Keratinocyte (primary cell): ENCODE measurements around the gene ZNF337.

ENCODE experiments used
- CTCF ChIP-seq, 3 experiments: IDR thresholded peaks in 1 of 3; conservative IDR thresholded peaks in 1 of 3; optimal IDR thresholded peaks in 1 of 3; 2 replicates in 2 of 3; 3 replicates in 1 of 3; pipeline versions ENCODE3 to v1.5.1; 2011; ENCODE audit warnings: low read length in 3 of 3, mild to moderate bottlenecking in 3 of 3, moderate library complexity in 2 of 3, control low read depth in 1 of 3, inconsistent platforms in 1 of 3; ENCODE audit not compliant: insufficient read depth in 2 of 3; ENCODE audit errors: extremely low read depth in 1 of 3
- EZH2 ChIP-seq: IDR thresholded peaks from one replicate; pipeline ENCODE4 v1.6.1; 2012; ENCODE audit warnings: inconsistent platforms, mild to moderate bottlenecking, low read length, moderate library complexity

- TF ChIP-seq CTCF (optimal IDR thresholded peaks at IDR 0.05 in 1 of 3, IDR thresholded peaks at IDR 0.05 in 1 of 3, conservative IDR thresholded peaks at IDR 0.05 in 1 of 3; ENCODE audit: extremely low read depth in 1 of 3, insufficient read depth in 2 of 3, low read length in 3 of 3) (no peak), EZH2 (no peak)
These were observed 28.2 kb downstream of the ZNF337 start for GRCh38 chr20:25668446-25668845.
